ENCODE measurements around the gene RIPK4.
A peak's percentile ranks its signal among the peaks of the same experiment; 100 is the strongest.

Gene RIPK4

GRCh38 chr21:41768437-41769042 lies 1.7 kb upstream of the RIPK4 start:
- DNase-seq: no peak

GRCh38 chr21:41767606-41768436 lies 969 bp upstream of the RIPK4 start:
- peak; percentile 8 for DNase-seq

GRCh38 chr21:41765973-41766882 lies 624 bp downstream of the RIPK4 start:
- no peak for DNase-seq

GRCh38 chr21:41765420-41765821 lies 1.4 kb downstream of the RIPK4 start:
- no peak for DNase-seq

GRCh38 chr21:41764558-41765419 lies 2.1 kb downstream of the RIPK4 start:
- DNase-seq: no peak

GRCh38 chr21:41763996-41764395 lies 2.9 kb downstream of the RIPK4 start:
- DNase-seq: no peak

- DNase-seq: no peak
Observed at GRCh38 chr21:41763398-41763931, 3.4 kb downstream of the RIPK4 start.

- DNase-seq: no peak
Observed at GRCh38 chr21:41762753-41763152, 4.1 kb downstream of the RIPK4 start.

GRCh38 chr21:41761934-41762635 lies 4.8 kb downstream of the RIPK4 start:
- DNase-seq: no peak

- DNase-seq: no peak
Observed at GRCh38 chr21:41761211-41761933, 5.5 kb downstream of the RIPK4 start.

- no peak for DNase-seq
Observed at GRCh38 chr21:41760411-41760810, 6.4 kb downstream of the RIPK4 start.

- no peak for DNase-seq
Observed at GRCh38 chr21:41759926-41760325, 6.9 kb downstream of the RIPK4 start.

- no peak for DNase-seq
Observed at GRCh38 chr21:41759214-41759840, 7.5 kb downstream of the RIPK4 start.

- DNase-seq: no peak
Observed at GRCh38 chr21:41758550-41758949, 8.3 kb downstream of the RIPK4 start.

- no peak for DNase-seq
Observed at GRCh38 chr21:41755934-41756773, 10.7 kb downstream of the RIPK4 start.

- DNase-seq: no peak
Observed at GRCh38 chr21:41755258-41755933, 11.5 kb downstream of the RIPK4 start.

- no peak for DNase-seq
Observed at GRCh38 chr21:41754479-41754891, 12.4 kb downstream of the RIPK4 start.

- DNase-seq: no peak
Observed at GRCh38 chr21:41753006-41753898, 13.6 kb downstream of the RIPK4 start.

Data from stimulated activated CD4-positive, alpha-beta T cell treated with anti-CD3 and anti-CD28 coated beads, Interleukin-1b, Interleukin-23, amount 100 ng/mL, for 48 hours (primary cell).